ENCODE results near the gene SWT1.

SWT1 gene

DNA sequence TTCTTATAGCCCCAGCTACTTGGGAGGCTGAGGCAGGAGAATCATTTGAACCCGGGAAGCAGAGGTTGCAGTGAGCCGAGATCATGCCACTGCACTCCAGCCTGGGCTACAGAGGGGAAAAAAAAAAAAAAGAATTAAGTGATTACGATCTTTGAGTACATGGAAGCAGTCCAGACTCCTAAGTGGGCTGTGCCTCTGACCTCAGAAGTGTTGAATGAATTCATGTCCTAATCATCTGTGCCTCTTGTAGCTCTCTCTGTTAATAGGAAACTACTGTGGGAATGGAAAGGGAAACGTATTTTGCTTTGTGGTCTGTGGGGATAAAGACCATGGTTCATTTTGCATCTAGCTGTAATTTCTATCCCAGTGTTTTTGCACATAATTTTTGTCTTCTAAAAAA, 168.4 kb downstream of the SWT1 start:
- H3K4me1 Mint-ChIP-seq = peaks cover 7% of the 10 kb centered on the region
- TF ChIP-seq, protein P1, sequence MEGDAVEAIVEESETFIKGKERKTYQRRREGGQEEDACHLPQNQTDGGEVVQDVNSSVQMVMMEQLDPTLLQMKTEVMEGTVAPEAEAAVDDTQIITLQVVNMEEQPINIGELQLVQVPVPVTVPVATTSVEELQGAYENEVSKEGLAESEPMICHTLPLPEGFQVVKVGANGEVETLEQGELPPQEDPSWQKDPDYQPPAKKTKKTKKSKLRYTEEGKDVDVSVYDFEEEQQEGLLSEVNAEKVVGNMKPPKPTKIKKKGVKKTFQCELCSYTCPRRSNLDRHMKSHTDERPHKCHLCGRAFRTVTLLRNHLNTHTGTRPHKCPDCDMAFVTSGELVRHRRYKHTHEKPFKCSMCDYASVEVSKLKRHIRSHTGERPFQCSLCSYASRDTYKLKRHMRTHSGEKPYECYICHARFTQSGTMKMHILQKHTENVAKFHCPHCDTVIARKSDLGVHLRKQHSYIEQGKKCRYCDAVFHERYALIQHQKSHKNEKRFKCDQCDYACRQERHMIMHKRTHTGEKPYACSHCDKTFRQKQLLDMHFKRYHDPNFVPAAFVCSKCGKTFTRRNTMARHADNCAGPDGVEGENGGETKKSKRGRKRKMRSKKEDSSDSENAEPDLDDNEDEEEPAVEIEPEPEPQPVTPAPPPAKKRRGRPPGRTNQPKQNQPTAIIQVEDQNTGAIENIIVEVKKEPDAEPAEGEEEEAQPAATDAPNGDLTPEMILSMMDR (IDR thresholded peaks at IDR 0.05) = no peak
- no peaks in the 10 kb centered on the region for H3K27me3 Mint-ChIP-seq (ENCODE audit: low read depth, poor library complexity)
- H3K4me3 Mint-ChIP-seq = no peak overlapping the region
- no peak for DNase-seq
- no peak overlapping the region for H3K27ac Mint-ChIP-seq
- H3K9me3 Mint-ChIP-seq = peaks cover 6% of the 10 kb centered on the region
- peaks cover 19% of the 10 kb centered on the region for H3K36me3 Mint-ChIP-seq (ENCODE audit: low read depth)

- no peak for DNase-seq
- H3K4me1 Mint-ChIP-seq = peaks cover 5% of the 10 kb centered on the region
- no peak overlapping the region for H3K4me3 Mint-ChIP-seq
- TF ChIP-seq, protein P1 (IDR thresholded peaks at IDR 0.05) = no peak
- H3K27ac Mint-ChIP-seq = no peak overlapping the region
- peaks cover 3% of the 10 kb centered on the region for H3K27me3 Mint-ChIP-seq (ENCODE audit: low read depth, poor library complexity)
- H3K9me3 Mint-ChIP-seq = no peaks in the 10 kb centered on the region
- no peaks in the 10 kb centered on the region for H3K36me3 Mint-ChIP-seq (ENCODE audit: low read depth)
These were observed 171.3 kb downstream of the SWT1 start for GRCh38 chr1:185328255-185328654.

GRCh38 chr1:185334182-185334581, 177.2 kb downstream of the SWT1 start:
- no peak for DNase-seq
- Mint-ChIP-seq H3K9me3 (no peaks in the 10 kb centered on the region), H3K36me3 (ENCODE audit: low read depth) (no peaks in the 10 kb centered on the region), H3K4me3 (no peak overlapping the region), H3K4me1 (peaks cover 5% of the 10 kb centered on the region), H3K27ac (no peak overlapping the region), H3K27me3 (ENCODE audit: low read depth, poor library complexity) (peaks cover 3% of the 10 kb centered on the region)
- TF ChIP-seq, protein P1 (IDR thresholded peaks at IDR 0.05) = no peak

DNA sequence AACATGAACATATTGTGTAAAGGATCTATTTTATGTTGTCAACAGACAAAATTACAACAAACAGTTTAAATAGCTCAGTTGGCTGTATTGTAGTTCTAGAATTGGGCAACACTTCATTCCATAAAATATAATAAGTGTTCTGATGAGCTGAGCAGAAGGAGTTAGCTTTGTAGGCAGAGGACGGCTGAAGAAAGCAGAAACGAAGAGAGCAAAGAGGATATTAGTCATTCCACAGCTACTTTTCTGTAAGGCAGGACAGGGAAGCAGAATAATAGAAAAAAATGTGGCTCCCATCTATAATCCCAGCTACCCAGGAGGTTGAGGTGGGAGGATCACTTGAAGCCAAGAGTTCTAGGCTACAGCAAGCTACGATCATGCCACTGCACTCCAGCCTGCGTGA, 180.3 kb downstream of the SWT1 start:
- no peak for DNase-seq
- no peaks in the 10 kb centered on the region for H3K36me3 Mint-ChIP-seq (ENCODE audit: low read depth)
- peaks cover 3% of the 10 kb centered on the region for H3K27me3 Mint-ChIP-seq (ENCODE audit: low read depth, poor library complexity)
- H3K4me3 Mint-ChIP-seq = no peak overlapping the region
- H3K4me1 Mint-ChIP-seq = peaks cover 5% of the 10 kb centered on the region
- no peak overlapping the region for H3K27ac Mint-ChIP-seq
- no peaks in the 10 kb centered on the region for H3K9me3 Mint-ChIP-seq
- TF ChIP-seq, protein P1 (IDR thresholded peaks at IDR 0.05) = no peak

GRCh38 chr1:185338719-185339622, 182.0 kb downstream of the SWT1 start:
- H3K9me3 Mint-ChIP-seq = no peaks in the 10 kb centered on the region
- no peaks in the 10 kb centered on the region for H3K27me3 Mint-ChIP-seq (ENCODE audit: low read depth, poor library complexity)
- H3K4me1 Mint-ChIP-seq = no peaks in the 10 kb centered on the region
- DNase-seq = no peak
- no peaks in the 10 kb centered on the region for H3K36me3 Mint-ChIP-seq (ENCODE audit: low read depth)
- no peak overlapping the region for H3K4me3 Mint-ChIP-seq
- TF ChIP-seq, protein P1 (IDR thresholded peaks at IDR 0.05) = no peak
- peak overlapping the region; percentile 3 for H3K27ac Mint-ChIP-seq
